Right lobe of liver (tissue), 4 donors: ENCODE results near the gene PKDREJ.

Experiments
- CTCF ChIP-seq, 4 donors: fragments of 200-600 bp in 3 of 4; fragments of 450-650 bp in 1 of 4; IDR thresholded peaks; one replicate each; pipeline versions ENCODE4 v1.5.1 to v1.8.0; 2016 to 2022; ENCODE audit warnings: antibody characterized with exemption in 4 of 4, mild to moderate bottlenecking in 2 of 4
- POLR2A ChIP-seq: fragments of 450-650 bp; IDR thresholded peaks from one replicate; pipeline ENCODE4 v1.6.1; 2017; ENCODE audit warnings: antibody characterized with exemption, mild to moderate bottlenecking
- donor health status: DM: no; HTN: no; CAD: no.
- donor health status: DM: no; HTN: no; CAD: no.
- donor health status: DM: no; HTN: yes; CAD: no.

- TF ChIP-seq CTCF (IDR thresholded peaks at IDR 0.05) (no peak), POLR2A (no peak)
These were observed 22.9 kb upstream of the PKDREJ start for GRCh38 chr22:46286006-46286405.
